NOMO-1 treated with DMSO at 0.1 percent for 48 hours (cell line): Measurements from ENCODE around the gene CPXM2.

Experiments
- DNase-seq: peaks from one replicate; lab custom pipeline; 2025; ENCODE audit not compliant: unreplicated experiment; lab: John Stamatoyannopoulos, UW

CPXM2 gene

DNA sequence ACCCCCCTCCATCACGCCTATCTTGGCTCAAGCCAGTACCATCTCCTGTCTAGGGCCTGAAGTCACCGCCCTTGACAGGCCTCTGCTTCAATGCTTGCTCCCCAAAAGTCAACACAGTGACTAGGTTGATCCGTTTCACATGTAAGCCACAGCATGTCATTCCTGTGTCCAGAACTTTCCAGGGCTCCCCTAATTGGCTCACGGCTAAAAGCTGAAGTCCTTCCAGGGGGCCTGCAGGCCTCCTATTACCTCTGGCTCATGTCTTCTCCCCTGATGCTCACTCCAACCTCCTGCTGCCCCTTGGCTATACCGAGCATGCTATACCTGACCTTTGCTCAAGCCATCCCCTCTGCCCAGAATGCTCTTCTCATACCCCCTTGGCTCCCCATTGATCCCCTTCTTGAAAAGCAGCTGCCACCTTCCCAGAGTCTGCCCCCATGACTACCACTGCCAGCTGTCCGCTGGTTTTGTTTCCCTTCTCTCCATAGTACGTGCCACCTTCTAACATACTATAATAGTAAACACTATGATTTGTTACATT, 39.1 kb downstream of the CPXM2 start:
- DNase-seq = no peak

GRCh38 chr10:123848564-123849457, 42.8 kb downstream of the CPXM2 start:
- peak; percentile 85 for DNase-seq

DNA sequence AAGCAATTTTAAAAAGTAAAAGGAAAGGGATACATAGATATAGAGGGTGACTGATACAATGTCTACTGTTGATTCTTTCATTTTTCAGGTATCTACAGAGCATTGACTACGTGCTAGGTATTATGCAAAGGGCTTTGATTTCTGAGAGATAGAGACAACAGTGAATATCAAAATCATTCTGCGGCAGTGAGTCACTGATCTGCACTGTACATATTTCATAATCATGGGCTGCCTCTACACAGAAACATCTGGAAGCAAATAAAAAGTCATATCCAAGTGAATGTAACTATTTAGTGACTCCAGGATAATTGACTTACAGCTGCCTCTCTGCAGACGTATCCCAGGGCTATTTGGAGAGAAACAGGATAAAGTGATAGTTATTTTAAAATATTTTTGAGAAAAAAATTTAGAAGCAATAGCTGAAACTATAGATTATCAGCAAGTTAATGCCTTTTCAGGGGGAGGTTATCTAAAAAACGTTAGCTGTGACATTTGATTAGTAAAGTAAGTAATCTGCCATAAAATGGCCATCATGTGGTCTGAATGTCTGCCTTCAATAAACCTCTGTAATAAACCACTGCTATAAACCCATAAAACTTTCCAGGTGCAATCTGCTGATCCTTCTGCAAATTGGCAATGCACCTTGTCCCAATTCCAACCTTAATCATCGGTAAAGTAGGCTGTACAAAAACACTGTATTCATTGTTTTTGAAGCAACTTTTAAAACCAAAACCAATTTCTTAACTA, 43.7 kb downstream of the CPXM2 start:
- DNase-seq = peak; percentile 20

DNA sequence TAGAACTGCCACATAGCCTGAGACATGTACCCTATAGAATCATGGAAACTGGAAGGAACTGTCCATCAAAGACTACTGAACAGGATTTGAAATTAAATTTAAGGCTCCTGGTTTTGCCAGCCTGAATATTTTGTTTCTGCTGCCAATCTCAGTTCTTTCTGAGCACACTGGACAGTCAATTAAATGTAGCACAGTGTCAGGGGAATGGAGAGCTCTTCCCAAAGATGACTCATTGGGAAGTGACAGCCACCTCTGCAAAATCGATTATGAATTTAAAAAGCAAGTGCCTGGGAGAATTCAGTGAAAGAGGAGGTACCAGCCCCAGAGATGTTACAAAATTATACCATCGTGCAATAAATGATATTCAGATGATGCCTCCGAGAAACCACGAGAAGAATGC, 47.8 kb downstream of the CPXM2 start:
- no peak for DNase-seq

- DNase-seq = no peak
Measured at GRCh38 chr10:123842692-123843385, 48.8 kb downstream of the CPXM2 start.

GRCh38 chr10:123841560-123841959, 50.0 kb downstream of the CPXM2 start:
- no peak for DNase-seq

GRCh38 chr10:123841115-123841514, 50.5 kb downstream of the CPXM2 start:
- DNase-seq = no peak

DNA sequence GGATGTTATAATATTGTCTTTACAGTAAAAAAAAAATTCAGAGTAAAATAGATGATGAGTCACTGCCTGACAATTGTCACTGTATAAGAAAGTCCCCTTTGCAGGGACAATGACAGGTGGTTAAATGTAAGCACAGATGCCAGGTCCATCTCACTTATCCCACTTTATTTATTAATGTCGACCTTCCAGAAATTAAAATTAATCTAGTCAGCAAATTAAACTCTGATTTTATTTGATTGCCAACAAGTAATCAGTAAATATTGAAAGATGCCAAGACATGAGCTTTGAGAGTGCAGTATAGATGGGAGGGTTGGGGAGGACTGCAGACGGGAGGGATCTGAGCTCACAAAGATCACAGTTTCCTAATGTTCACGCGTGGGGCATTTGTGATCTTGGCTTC, 50.9 kb downstream of the CPXM2 start:
- DNase-seq = no peak

DNA sequence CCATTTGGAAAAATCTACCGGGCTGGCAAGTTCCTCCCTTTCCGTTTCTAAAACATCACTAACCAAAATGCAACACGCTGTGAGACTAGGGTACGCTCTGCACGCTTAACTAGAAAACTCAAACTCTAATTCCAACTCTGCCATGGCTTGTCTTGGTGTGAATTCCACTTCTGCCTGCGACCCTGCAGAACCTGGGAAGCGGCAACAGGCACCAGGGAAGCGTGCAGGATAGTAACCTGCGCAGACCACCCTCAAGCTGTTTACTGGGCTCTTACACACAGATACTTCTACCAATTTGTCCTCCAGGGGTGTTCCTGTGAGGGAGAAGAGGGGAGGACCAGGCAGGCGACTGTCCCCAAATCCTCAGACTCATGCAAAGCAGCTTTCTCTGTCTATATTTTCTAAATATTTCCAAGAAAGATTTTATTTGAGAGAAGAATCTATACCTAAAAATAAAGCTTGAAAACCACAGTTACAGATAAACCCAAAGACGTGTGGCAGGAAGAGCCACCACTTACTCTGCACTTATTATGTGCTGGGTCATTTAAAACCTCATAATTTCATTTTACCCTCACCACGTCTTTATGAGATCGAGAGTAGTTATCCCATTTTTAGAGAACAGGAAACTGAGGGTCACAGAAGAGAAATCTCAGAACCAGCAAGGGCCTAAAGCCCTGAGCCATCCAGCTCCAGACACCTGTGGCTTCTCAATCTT, 52.9 kb downstream of the CPXM2 start:
- DNase-seq = no peak

GRCh38 chr10:123837756-123838155, 53.9 kb downstream of the CPXM2 start:
- no peak for DNase-seq

DNA sequence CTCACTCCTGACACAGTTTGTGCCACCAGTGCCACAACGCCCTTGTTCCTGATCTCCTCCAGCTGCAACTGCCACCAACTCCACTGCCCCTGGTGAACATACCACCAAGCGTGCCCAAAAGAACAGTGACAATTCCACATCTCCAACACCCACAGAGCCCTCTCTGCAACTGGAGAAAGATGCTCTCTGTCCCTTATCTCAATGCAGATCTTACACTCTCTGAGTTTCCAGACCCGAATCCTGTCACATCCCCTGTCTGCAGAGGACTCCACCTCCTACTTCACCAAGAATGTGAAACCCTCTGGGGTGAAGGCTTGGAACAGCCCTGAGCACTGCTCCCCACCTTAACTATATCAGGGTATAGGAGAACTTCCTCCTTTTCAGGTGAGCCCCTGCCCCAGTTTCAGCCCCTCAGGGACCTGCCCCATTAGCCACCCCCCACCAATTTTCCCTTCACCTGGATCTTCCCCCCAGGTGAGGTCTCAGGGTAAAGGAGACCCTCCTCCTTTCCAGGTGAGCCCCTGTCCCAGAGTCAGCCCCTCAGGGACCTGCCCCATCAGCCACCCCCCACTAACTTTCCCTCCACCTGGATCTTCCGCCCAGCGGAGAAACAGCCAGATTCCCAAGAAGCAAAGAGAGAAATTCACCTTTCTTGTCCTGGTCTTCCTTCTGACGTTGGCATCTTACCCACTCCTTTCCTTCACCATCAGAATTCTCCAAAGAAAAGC, 55.0 kb downstream of the CPXM2 start:
- DNase-seq = no peak

DNA sequence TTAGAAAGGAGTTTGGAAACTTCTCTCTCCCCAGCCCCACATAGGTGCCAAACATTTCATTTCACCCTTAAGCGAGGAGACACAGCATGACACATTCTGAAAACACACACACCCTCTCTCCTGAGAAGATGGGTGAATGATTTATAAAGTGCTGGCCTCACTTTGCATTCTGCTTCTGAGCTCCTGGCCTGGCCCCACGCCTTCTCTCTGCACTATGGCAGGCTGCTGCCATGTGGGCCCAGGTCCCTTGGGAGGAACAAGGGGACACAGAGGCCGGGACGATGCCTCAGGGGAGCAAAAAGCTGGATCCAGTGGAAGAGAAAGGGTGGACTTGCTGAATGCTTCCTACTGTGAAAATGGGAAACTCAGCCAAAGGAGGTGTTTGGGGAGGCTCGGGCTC, 56.0 kb downstream of the CPXM2 start:
- no peak for DNase-seq

DNA sequence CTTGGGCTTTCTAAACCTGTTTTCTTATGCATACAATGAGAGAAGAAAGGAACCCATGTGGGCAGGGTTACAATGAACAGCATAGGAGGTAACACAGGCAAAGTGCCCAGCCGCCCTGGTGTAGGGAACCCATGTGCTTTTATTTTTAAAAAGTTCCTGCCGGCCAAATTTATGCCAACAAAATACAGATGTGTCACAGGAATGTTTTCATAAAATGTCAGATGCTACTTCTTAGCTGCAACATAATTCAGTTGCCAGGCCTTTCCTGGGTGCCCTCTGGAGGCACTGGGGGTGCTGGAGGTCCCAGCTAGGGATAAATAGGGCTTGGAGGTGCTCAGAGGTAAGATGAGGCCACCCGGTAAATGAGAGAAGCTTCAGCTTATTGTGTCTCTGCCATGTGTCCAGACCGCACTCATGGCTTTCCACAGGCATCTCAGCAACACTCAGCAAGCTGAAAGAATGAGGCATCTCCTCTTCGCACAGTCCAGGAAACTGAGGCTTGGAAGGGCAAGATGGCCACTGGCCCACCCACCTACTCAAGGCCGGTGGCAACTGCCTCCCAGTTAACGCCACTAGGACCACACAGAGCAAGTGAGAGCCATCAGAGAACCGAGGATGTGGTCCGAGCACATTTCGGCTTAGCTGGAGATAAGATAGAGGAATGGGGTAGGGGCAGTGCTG, 58.3 kb downstream of the CPXM2 start:
- DNase-seq = no peak

GRCh38 chr10:123831259-123831658, 60.3 kb downstream of the CPXM2 start:
- DNase-seq = no peak

GRCh38 chr10:123821136-123821535, 70.5 kb downstream of the CPXM2 start:
- DNase-seq = no peak

- no peak for DNase-seq
Measured at GRCh38 chr10:123809632-123810031, 82.0 kb downstream of the CPXM2 start.

DNA sequence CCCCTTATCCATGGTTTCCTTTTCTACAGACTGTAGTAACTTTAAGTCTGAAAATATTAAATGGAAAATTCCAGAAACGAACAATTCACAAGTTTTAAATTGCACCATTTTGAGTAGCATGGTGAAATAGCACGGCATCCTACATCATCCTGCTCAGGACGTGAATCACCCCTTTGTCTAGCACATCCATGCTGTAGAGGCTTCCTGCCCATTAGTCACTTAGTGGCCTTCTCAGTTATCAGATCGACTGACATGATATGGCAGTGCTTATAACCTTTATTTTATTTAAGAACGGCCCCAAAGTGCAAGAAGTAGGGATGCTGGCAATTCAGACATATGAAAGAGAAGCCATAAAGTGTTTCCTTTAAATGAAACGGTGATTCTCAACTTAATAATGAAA, 82.7 kb downstream of the CPXM2 start:
- DNase-seq = no peak

- DNase-seq = no peak
Measured at GRCh38 chr10:123808286-123808685, 83.3 kb downstream of the CPXM2 start.

DNA sequence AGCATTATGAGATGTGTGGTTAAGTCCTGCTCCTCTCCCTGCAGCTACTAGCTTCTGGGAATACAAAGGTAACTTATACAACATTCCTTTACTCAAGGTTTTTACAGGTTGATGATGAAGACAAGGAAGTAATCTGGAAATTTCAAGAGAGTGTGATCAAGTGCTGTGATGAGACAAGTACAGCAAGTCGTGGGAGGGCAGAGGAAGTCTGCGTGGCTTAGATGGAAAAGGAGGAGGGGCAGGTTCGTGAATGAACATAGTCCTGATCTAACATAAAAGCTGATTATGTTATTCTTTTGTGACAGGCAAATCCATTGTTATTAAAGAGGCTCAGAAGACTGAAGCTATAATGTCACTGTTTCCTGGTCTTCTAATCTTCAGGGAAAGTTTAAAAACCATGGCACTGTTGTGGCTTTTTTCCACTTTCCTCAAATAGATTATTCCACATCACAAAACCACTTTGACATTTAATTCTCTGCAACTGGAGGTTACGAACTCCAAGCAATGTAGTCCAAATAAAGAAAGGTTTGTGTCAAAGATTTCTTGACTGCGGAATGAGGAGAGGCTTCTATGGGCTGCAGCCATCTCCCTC, 84.1 kb downstream of the CPXM2 start:
- no peak for DNase-seq
